ENCODE data around the gene CSRP2.

Gene CSRP2

DNA sequence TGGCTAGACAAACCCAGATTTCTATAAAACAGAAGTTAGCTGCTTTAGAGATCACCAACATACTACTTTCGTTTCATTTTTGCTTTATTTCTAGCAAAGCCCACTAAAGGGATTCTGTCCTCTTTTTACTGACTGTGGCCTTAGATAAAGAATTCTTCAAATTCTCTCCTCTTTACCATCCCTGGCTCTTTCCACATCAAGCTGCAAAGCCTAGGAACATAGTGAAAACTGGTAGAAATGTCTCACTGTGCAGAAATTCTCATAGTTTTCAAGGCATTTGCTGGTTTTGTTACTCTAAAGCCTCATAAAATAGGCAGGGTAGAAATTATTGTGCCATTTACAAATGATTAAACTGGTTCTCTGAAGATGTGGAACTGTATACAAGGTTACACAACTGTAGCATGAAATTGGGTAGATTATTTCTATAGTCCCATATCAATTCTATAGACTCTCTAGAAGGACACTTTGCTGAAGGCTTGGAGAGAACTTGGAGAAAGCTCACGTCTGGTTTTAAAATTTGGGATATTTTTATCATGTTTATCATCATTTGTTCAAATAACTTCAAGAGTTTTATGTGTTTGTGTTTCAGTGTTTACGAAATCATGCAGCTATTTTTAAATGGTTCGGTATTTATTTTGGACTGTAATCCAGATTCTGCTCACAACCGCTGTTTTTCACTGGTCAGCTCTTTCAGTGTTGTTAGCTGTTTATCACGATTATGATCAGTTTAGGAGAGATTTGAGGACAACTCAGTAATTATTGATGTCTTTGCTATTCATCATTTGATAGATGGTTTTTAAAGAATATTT, 36.7 kb upstream of the CSRP2 start:
- H3K4me3 ChIP-seq (ENCODE audit: insufficient read depth, low read depth, low read length), result no peak overlapping the region
- no peaks in the 10 kb centered on the region for H3K9me3 ChIP-seq (ENCODE audit: control insufficient read depth, low read length)
- H3K27me3 ChIP-seq (ENCODE audit: control insufficient read depth, insufficient read depth, low read length, poor library complexity, severe bottlenecking), result no peaks in the 10 kb centered on the region
- H3K36me3 ChIP-seq (ENCODE audit: control insufficient read depth, insufficient read depth, low read length), result no peaks in the 10 kb centered on the region
- WGBS, 2 experiments, result 92 to 93% methylated on average over 6 of the region's 6 CpGs
- no peak overlapping the region for H3K27ac ChIP-seq (ENCODE audit: insufficient read depth, low read depth, low read length, poor library complexity, severe bottlenecking)
- no peaks in the 10 kb centered on the region for H3K4me1 ChIP-seq (ENCODE audit: control insufficient read depth, insufficient read depth, low read length)

DNA sequence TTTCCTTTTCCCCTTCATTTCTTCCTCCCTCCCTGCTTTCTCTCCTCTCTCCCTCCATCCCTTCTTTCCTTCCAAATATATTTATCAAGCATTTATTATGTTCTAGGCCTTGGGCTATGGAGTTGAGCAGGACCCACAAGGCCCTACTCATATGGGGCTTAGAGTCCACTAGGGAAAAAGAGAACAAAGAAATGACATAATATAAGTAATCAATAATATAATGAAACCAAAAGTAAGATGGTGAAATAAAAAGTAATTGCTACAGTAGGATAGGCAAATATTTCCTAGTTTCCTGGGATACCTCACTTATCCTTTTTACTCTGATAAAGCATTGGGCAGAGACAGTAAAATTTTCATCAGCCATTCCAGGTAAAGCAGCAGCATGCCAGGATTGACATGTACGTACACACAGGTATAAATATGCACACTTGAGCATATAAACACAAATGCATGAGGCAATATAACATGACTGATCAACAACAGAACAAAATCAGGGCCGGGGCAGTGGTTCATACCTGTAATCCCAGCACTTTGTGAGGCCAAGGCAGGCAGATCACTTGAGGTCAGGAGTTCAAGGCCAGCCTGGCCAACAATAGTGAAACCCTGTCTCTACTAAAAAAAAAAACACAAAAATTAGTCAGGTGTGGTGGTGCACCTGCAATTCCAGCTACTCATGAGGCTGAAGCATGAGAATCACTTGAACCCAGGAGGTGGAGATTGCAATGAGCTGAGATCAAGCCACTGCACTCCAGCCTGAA, 35.5 kb upstream of the CSRP2 start:
- H3K27ac ChIP-seq (ENCODE audit: insufficient read depth, low read depth, low read length, poor library complexity, severe bottlenecking), result no peak overlapping the region
- no peaks in the 10 kb centered on the region for H3K36me3 ChIP-seq (ENCODE audit: control insufficient read depth, insufficient read depth, low read length)
- H3K27me3 ChIP-seq (ENCODE audit: control insufficient read depth, insufficient read depth, low read length, poor library complexity, severe bottlenecking), result no peaks in the 10 kb centered on the region
- no peaks in the 10 kb centered on the region for H3K9me3 ChIP-seq (ENCODE audit: control insufficient read depth, low read length)
- H3K4me1 ChIP-seq (ENCODE audit: control insufficient read depth, insufficient read depth, low read length), result no peaks in the 10 kb centered on the region
- no peak overlapping the region for H3K4me3 ChIP-seq (ENCODE audit: insufficient read depth, low read depth, low read length)
- 89% methylated on average over 2 of the region's 2 CpGs for WGBS, 2 experiments

DNA sequence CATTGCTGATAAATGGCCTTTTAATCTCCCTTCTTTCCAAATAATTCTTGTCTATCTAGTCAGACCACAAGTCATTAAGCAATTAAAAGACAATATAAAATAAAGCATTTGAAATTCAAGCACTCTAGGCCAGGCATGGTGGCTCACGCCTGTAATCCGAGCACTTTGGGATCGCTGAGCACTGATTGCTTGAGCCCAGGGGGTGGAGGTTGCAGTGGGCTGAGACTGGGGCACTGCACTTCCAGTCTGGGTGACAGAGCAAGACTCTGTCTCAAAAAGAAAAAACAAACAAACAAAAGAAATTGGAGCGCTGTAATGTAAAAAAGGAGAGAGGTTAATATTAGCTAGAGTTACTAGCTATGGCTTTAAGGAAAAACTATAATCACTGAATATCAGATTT, 30.5 kb upstream of the CSRP2 start:
- no peak overlapping the region for H3K27ac ChIP-seq (ENCODE audit: insufficient read depth, low read depth, low read length, poor library complexity, severe bottlenecking)
- no peak overlapping the region for H3K4me3 ChIP-seq (ENCODE audit: insufficient read depth, low read depth, low read length)
- H3K9me3 ChIP-seq (ENCODE audit: control insufficient read depth, low read length), result no peaks in the 10 kb centered on the region
- no peaks in the 10 kb centered on the region for H3K27me3 ChIP-seq (ENCODE audit: control insufficient read depth, insufficient read depth, low read length, poor library complexity, severe bottlenecking)
- no peaks in the 10 kb centered on the region for H3K36me3 ChIP-seq (ENCODE audit: control insufficient read depth, insufficient read depth, low read length)
- no peaks in the 10 kb centered on the region for H3K4me1 ChIP-seq (ENCODE audit: control insufficient read depth, insufficient read depth, low read length)
- WGBS, 2 experiments, result 41 to 46% methylated on average over 3 to 4 of the region's 4 CpGs

DNA sequence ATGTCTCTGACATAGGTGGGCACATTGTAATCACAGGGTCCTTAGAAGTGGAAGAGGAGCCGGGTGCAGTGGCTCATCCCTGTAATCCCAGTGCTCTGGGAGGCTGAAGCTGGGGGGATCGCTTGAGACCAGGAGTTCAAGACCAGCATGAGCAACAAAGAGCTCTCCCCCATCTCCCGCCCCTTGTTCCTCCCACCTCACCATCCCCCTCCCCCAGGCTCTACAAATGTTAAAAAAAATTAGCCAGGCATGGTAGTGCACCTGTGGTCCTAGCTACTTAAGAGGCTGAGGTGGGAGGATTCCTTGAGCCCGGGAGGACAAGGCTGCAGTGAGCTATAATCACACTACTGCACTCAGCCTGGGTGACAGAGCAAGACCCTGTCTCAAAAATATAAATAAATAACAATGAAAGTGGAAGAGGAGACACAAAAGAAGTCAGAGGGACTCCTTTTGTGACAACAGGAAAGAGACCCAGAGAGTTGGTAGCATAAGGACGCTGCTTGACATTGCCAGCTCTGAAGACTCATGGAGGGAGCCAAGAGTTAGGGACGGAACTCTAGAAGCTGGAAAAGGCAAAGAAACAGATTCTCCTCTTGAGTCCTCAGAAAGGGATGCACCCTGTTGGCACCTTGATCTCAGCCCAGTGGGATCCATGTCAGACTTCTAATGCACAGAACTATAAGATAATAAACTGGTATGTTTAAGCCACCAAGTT, 29.6 kb upstream of the CSRP2 start:
- Histone ChIP-seq H3K9me3 (ENCODE audit: control insufficient read depth, low read length) (no peaks in the 10 kb centered on the region), H3K36me3 (ENCODE audit: control insufficient read depth, insufficient read depth, low read length) (no peaks in the 10 kb centered on the region), H3K4me1 (ENCODE audit: control insufficient read depth, insufficient read depth, low read length) (no peaks in the 10 kb centered on the region), H3K4me3 (ENCODE audit: insufficient read depth, low read depth, low read length) (no peak overlapping the region), H3K27me3 (ENCODE audit: control insufficient read depth, insufficient read depth, low read length, poor library complexity, severe bottlenecking) (no peaks in the 10 kb centered on the region), H3K27ac (ENCODE audit: insufficient read depth, low read depth, low read length, poor library complexity, severe bottlenecking) (no peak overlapping the region)
- WGBS, 2 experiments, result 57 to 61% methylated on average over 6 of the region's 6 CpGs

DNA sequence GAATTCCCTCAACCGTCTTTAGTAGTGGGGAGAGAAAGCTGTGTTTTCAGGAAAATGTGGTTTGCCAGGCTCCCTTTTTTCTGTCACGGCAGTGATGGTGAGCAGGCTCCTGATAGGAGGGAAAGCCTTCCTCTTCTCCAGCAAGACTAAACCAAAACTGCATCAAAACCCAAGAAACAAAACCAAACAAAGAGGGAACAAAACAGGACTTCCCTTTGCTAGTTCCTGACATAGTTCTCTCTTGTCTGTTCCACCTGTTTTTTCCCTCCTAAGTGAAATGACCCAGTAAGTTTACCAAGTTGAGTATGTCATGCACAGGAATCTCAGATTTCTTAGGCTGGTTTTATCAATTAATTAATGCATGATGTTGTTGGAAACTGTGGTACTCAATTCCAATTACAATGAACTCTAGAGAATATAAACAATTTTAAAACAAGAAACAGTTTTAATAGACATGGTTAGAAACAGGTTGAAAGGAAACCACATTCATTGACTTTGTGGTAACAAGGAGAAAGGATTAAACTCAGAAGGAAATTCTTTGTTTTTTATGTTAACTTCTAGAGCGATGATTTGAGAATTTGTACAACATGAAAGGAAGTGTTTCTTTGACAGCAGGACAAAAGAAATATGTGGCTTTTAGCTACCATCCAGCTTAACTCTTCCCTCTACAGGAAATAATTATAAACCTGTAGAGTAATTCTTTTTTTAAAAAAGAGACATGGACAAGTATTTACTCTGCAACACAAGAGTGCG, 23.0 kb upstream of the CSRP2 start:
- Histone ChIP-seq H3K27ac (ENCODE audit: insufficient read depth, low read depth, low read length, poor library complexity, severe bottlenecking) (no peak overlapping the region), H3K4me3 (ENCODE audit: insufficient read depth, low read depth, low read length) (no peak overlapping the region), H3K4me1 (ENCODE audit: control insufficient read depth, insufficient read depth, low read length) (no peaks in the 10 kb centered on the region), H3K36me3 (ENCODE audit: control insufficient read depth, insufficient read depth, low read length) (no peaks in the 10 kb centered on the region), H3K27me3 (ENCODE audit: control insufficient read depth, insufficient read depth, low read length, poor library complexity, severe bottlenecking) (no peaks in the 10 kb centered on the region), H3K9me3 (ENCODE audit: control insufficient read depth, low read length) (no peaks in the 10 kb centered on the region)
- WGBS, 2 experiments, result 87 to 89% methylated on average over 3 to 4 of the region's 4 CpGs

DNA sequence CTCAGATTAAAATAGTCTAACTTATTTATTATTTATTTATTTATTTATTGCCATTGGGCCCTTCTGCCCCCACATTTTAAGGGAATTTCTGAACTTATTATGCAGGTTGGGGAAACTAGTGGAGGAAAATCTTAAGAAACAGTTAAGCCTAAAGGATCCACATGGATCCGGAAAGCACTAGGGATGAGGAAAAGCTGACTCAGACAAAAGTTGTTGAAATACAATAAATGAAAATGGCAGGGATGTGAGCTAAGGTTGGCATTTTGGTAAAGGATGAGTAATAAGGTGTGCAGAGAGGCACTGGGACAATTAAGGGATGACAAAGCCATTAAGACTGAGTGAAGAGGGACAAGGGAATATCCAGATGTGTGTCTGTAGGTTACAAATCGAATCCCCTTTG, 20.7 kb upstream of the CSRP2 start:
- Histone ChIP-seq H3K27me3 (ENCODE audit: control insufficient read depth, insufficient read depth, low read length, poor library complexity, severe bottlenecking) (no peaks in the 10 kb centered on the region), H3K27ac (ENCODE audit: insufficient read depth, low read depth, low read length, poor library complexity, severe bottlenecking) (no peak overlapping the region), H3K4me1 (ENCODE audit: control insufficient read depth, insufficient read depth, low read length) (no peaks in the 10 kb centered on the region), H3K36me3 (ENCODE audit: control insufficient read depth, insufficient read depth, low read length) (no peaks in the 10 kb centered on the region), H3K4me3 (ENCODE audit: insufficient read depth, low read depth, low read length) (no peak overlapping the region), H3K9me3 (ENCODE audit: control insufficient read depth, low read length) (no peaks in the 10 kb centered on the region)
- WGBS, 2 experiments, result 91 to 93% methylated on average over 2 of the region's 2 CpGs

DNA sequence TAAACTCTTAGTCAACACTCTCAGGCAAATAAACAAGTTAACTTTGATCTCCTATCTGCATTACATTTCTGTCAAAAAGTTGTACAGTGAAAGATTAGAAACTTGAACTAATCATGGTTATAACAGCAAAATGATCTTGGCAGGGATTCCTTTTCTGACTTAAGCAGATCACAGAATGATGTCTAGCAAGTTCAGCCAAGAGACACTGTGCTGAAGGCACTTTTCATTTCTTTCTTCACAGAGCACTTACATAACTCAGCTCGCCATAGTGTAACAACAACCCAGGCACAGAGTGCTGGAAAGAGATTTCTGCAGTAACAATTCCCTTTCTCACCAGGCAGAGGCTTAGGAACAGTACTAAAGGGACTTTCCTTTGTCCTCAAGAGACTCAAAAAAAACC, 19.6 kb upstream of the CSRP2 start:
- H3K4me1 ChIP-seq (ENCODE audit: control insufficient read depth, insufficient read depth, low read length), result no peaks in the 10 kb centered on the region
- no peaks in the 10 kb centered on the region for H3K9me3 ChIP-seq (ENCODE audit: control insufficient read depth, low read length)
- H3K27me3 ChIP-seq (ENCODE audit: control insufficient read depth, insufficient read depth, low read length, poor library complexity, severe bottlenecking), result no peaks in the 10 kb centered on the region
- no peak overlapping the region for H3K27ac ChIP-seq (ENCODE audit: insufficient read depth, low read depth, low read length, poor library complexity, severe bottlenecking)
- WGBS, 2 experiments, result 80 to 83% methylated on average over 1 of the region's 1 CpG
- no peak overlapping the region for H3K4me3 ChIP-seq (ENCODE audit: insufficient read depth, low read depth, low read length)
- no peaks in the 10 kb centered on the region for H3K36me3 ChIP-seq (ENCODE audit: control insufficient read depth, insufficient read depth, low read length)

DNA sequence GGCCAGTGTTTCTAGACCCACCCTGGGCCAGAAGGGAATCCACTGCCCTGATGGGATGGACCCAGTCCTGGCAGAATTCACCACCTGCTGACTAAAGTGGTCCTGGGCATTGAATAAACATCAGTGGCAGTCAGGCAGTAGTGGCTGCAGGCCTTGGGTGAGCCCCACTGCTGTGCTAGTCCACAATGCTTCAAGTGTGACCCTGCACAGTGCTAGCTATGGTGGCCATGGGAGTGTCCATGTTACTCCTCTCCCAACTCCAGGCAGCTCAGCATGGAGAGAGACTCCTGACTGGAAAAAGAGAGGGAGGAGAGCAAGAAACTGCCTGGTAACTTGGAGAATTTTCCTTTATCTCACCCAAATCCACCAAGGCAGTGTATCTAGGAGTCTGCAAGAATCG, 17.5 kb upstream of the CSRP2 start:
- 89 to 100% methylated on average over 1 of the region's 1 CpG for WGBS, 2 experiments
- H3K9me3 ChIP-seq (ENCODE audit: control insufficient read depth, low read length), result no peaks in the 10 kb centered on the region
- H3K36me3 ChIP-seq (ENCODE audit: control insufficient read depth, insufficient read depth, low read length), result no peaks in the 10 kb centered on the region
- no peaks in the 10 kb centered on the region for H3K4me1 ChIP-seq (ENCODE audit: control insufficient read depth, insufficient read depth, low read length)
- no peak overlapping the region for H3K27ac ChIP-seq (ENCODE audit: insufficient read depth, low read depth, low read length, poor library complexity, severe bottlenecking)
- H3K27me3 ChIP-seq (ENCODE audit: control insufficient read depth, insufficient read depth, low read length, poor library complexity, severe bottlenecking), result no peaks in the 10 kb centered on the region
- no peak overlapping the region for H3K4me3 ChIP-seq (ENCODE audit: insufficient read depth, low read depth, low read length)

DNA sequence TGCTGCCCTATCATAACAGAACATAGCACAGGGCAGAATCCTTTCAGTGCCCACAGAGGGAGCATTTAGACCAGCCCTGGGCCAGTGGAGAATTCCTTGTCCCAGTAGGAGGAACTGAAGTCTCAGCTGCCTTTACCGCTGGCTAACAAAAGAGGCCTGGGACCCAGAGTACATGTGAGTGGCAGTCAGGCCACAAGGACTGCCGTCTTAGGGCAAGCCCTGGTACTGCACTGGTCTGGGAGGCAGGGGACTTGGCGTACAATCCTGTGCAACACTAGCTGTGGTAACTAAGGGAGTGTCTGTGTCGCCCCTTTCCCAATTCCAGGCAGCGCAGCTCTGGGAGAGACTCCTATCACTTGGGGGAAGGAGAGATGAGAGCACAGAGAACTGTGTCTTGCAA, 17.0 kb upstream of the CSRP2 start:
- no peaks in the 10 kb centered on the region for H3K4me1 ChIP-seq (ENCODE audit: control insufficient read depth, insufficient read depth, low read length)
- WGBS, 2 experiments, result 91 to 93% methylated on average over 5 of the region's 5 CpGs
- H3K4me3 ChIP-seq (ENCODE audit: insufficient read depth, low read depth, low read length), result no peak overlapping the region
- H3K27ac ChIP-seq (ENCODE audit: insufficient read depth, low read depth, low read length, poor library complexity, severe bottlenecking), result no peak overlapping the region
- no peaks in the 10 kb centered on the region for H3K27me3 ChIP-seq (ENCODE audit: control insufficient read depth, insufficient read depth, low read length, poor library complexity, severe bottlenecking)
- H3K36me3 ChIP-seq (ENCODE audit: control insufficient read depth, insufficient read depth, low read length), result no peaks in the 10 kb centered on the region
- H3K9me3 ChIP-seq (ENCODE audit: control insufficient read depth, low read length), result no peaks in the 10 kb centered on the region

All from ectodermal cell (in vitro differentiated cells).